HEK293T (cell line): ENCODE data around the gene PIWIL1.

Experiments used
- CTCF ChIA-PET: fragments of 350-600 bp; formaldehyde crosslinking; extraction: SDS; loops from one replicate; lab custom pipeline; 2021; ENCODE audit warnings: antibody characterized with exemption, inconsistent platforms; lab: Yijun Ruan, JAX
- POLR2A ChIA-PET: fragments of 350-600 bp; formaldehyde crosslinking; extraction: SDS; loops from one replicate; lab custom pipeline; 2020; ENCODE audit warnings: antibody characterized with exemption, inconsistent platforms; lab: Yijun Ruan, JAX
- DNase-seq: peaks from one replicate; pipeline ENCODE4 v3.0.0; 2012; ENCODE audit warnings: mixed read lengths; ENCODE audit errors: extremely low spot score
- ARNT ChIP-seq: fragments of 450-650 bp; IDR thresholded peaks from 2 replicates; pipeline ENCODE4 v1.6.1; 2017; ENCODE audit warnings: mild to moderate bottlenecking
- BHLHE40 ChIP-seq: fragments of 450-650 bp; IDR thresholded peaks from 2 replicates; pipeline ENCODE4 v1.6.1; 2016; ENCODE audit warnings: mild to moderate bottlenecking, moderate library complexity, borderline replicate concordance
- CTBP1 ChIP-seq: fragments of 450-650 bp; IDR thresholded peaks from 2 replicates; pipeline ENCODE4 v1.6.1; 2016; ENCODE audit warnings: borderline replicate concordance
- ELF4 ChIP-seq: fragments of 450-650 bp; IDR thresholded peaks from 2 replicates; pipeline ENCODE4 v1.6.1; 2017; ENCODE audit warnings: antibody characterized with exemption
- FOXA1 ChIP-seq: fragments of 450-650 bp; IDR thresholded peaks from 2 replicates; pipeline ENCODE4 v1.6.1; 2016; ENCODE audit warnings: mild to moderate bottlenecking
- FOXK2 ChIP-seq: fragments of 450-650 bp; IDR thresholded peaks from 2 replicates; pipeline ENCODE4 v1.6.1; 2016; ENCODE audit warnings: mild to moderate bottlenecking
- FOXM1 ChIP-seq: fragments of 450-650 bp; IDR thresholded peaks from 2 replicates; pipeline ENCODE4 v1.6.1; 2017; ENCODE audit warnings: mild to moderate bottlenecking, borderline replicate concordance
- HDGF ChIP-seq: fragments of 450-650 bp; IDR thresholded peaks from 2 replicates; pipeline ENCODE4 v1.6.1; 2017; ENCODE audit warnings: antibody characterized with exemption, borderline replicate concordance
- L3MBTL2 ChIP-seq: fragments of 450-650 bp; conservative IDR thresholded peaks from 2 replicates; pipeline ENCODE4 v1.6.1; 2016; ENCODE audit warnings: mild to moderate bottlenecking
- LEF1 ChIP-seq: fragments of 450-650 bp; IDR thresholded peaks from 2 replicates; pipeline ENCODE4 v1.6.1; 2017; ENCODE audit warnings: mild to moderate bottlenecking, borderline replicate concordance
- NFRKB ChIP-seq: fragments of 450-650 bp; IDR thresholded peaks from 2 replicates; pipeline ENCODE4 v1.6.1; 2016; ENCODE audit warnings: mild to moderate bottlenecking, moderate library complexity
- PKNOX1 ChIP-seq: fragments of 450-650 bp; IDR thresholded peaks from 2 replicates; pipeline ENCODE4 v1.6.1; 2016
- SP1 ChIP-seq: fragments of 450-650 bp; IDR thresholded peaks from 2 replicates; pipeline ENCODE4 v1.6.1; 2017
- SUZ12 ChIP-seq: fragments of 450-650 bp; IDR thresholded peaks from 2 replicates; pipeline ENCODE4 v1.6.1; 2016; ENCODE audit warnings: mild to moderate bottlenecking
- TARDBP ChIP-seq: fragments of 450-650 bp; IDR thresholded peaks from 2 replicates; pipeline ENCODE4 v1.6.1; 2016
- ZNF384 ChIP-seq: fragments of 450-650 bp; IDR thresholded peaks from 2 replicates; pipeline ENCODE4 v1.6.1; 2016

Gene PIWIL1

GRCh38 chr12:130371296-130371695, 33.6 kb downstream of the PIWIL1 start:
- no peak for DNase-seq
- CTCF ChIA-PET, result no interaction called here
- POLR2A ChIA-PET, result no interaction called here
- TF ChIP-seq ZNF384, result no peak
- TF ChIP-seq FOXA1, result no peak

GRCh38 chr12:130372936-130373335, 35.2 kb downstream of the PIWIL1 start:
- CTCF ChIA-PET, result no interaction called here
- TF ChIP-seq L3MBTL2 (no peak), SUZ12 (no peak), NFRKB (no peak), TARDBP (no peak), CTBP1 (no peak), FOXA1 (no peak), PKNOX1 (no peak), ELF4 (no peak), FOXK2 (no peak), BHLHE40 (no peak), ARNT (no peak), LEF1 (no peak), SP1 (no peak), ZNF384 (no peak), FOXM1 (no peak), HDGF (no peak)
- no peak for DNase-seq
- POLR2A ChIA-PET, result no interaction called here

GRCh38 chr12:130374083-130374482, 36.4 kb downstream of the PIWIL1 start:
- TF ChIP-seq NFRKB, result no peak
- TF ChIP-seq L3MBTL2, result no peak
- no peak for TF ChIP-seq ARNT
- TF ChIP-seq LEF1, result no peak
- no peak for TF ChIP-seq SP1
- ChIA-PET CTCF (no interaction called here), POLR2A (no interaction called here)
- no peak for DNase-seq

GRCh38 chr12:130375296-130376287, 37.9 kb downstream of the PIWIL1 start:
- POLR2A ChIA-PET, result no interaction called here
- DNase-seq, result no peak
- TF ChIP-seq BHLHE40 (no peak), NFRKB (no peak), ELF4 (no peak), SP1 (no peak), L3MBTL2 (no peak), FOXA1 (no peak), TARDBP (no peak), SUZ12 (no peak), FOXM1 (no peak), ZNF384 (no peak), ARNT (no peak), FOXK2 (no peak), CTBP1 (no peak), LEF1 (no peak), HDGF (no peak)
- CTCF ChIA-PET, result no interaction called here

GRCh38 chr12:130382818-130383217, 45.1 kb downstream of the PIWIL1 start:
- TF ChIP-seq L3MBTL2 (no peak), CTBP1 (no peak), FOXA1 (no peak), HDGF (no peak), BHLHE40 (no peak), NFRKB (no peak), SUZ12 (no peak)
- no peak for DNase-seq
- CTCF ChIA-PET, result no interaction called here
- POLR2A ChIA-PET, result no interaction called here

DNA sequence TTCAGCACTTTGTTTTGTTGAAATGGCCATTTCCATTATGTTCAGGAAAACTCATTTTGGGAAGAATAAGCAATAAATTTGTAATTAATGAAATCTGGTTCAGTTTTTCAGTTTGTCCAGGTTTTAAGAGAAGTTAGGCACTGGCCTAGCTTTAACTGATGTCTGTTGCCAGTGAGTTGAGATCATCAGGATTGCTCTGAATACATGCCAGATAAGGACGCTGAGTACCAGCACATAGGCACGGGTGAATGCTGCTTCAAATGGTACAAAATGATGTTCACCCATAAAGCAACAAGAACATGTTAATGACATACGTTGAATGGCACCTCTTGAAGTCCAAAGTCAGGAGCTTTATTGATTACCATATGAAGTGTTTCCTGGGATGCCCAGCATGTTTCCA, 46.5 kb downstream of the PIWIL1 start:
- ChIA-PET CTCF (interaction anchor here (0.6 kb wide), 1 partner anchor 1689 kb away, joined by 3 read pairs; no protein-coding TSS in a partner anchor), POLR2A (no interaction called here)
- no peak for DNase-seq
- TF ChIP-seq NFRKB (no peak), L3MBTL2 (no peak), PKNOX1 (no peak), FOXM1 (no peak)

DNA sequence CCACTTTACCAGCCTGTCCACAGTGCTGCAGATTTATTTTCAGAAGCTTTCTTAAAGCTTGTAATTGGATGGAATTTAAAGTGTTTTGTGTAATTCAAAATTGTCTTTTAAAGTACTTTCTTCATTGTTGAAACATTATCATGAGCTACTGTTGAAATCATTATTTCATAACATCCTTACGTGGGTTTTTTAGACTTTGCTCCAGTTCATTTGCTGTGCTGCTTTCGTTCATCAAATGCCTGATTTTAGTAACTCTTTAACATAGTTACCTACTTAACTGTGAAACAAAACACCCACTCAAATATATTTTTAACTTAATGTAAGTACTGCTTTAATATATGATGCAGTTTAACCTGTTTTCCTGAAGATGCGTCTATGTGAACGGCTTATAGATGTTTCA, 47.5 kb downstream of the PIWIL1 start:
- TF ChIP-seq ELF4, result no peak
- TF ChIP-seq NFRKB, result no peak
- TF ChIP-seq PKNOX1, result no peak
- no peak for TF ChIP-seq LEF1
- no peak for TF ChIP-seq FOXA1
- TF ChIP-seq FOXK2, result no peak
- no peak for TF ChIP-seq BHLHE40
- no peak for TF ChIP-seq ARNT
- no peak for TF ChIP-seq FOXM1
- no peak for TF ChIP-seq HDGF
- TF ChIP-seq SUZ12, result no peak
- no peak for TF ChIP-seq TARDBP
- no peak for TF ChIP-seq L3MBTL2
- TF ChIP-seq ZNF384, result no peak
- no peak for TF ChIP-seq SP1
- no peak for TF ChIP-seq CTBP1
- POLR2A ChIA-PET, result no interaction called here
- no peak for DNase-seq
- CTCF ChIA-PET, result no interaction called here
